ENCODE measurements around the gene CD200R1.

CD200R1 gene

GRCh38 chr3:112976953-112977352 lies 2.0 kb upstream of the CD200R1 start:
- no peaks in the 10 kb centered on the region for H3K9me2 ChIP-seq (replicated peaks; ENCODE audit: insufficient read depth, low read length)
- peaks cover 5% of the 10 kb centered on the region; the same call in 1 of the 2 replicates for H3F3A ChIP-seq (ENCODE audit: insufficient read depth)
- H3K9me3 ChIP-seq (ENCODE audit: insufficient read depth, low read length): no peaks in the 10 kb centered on the region
- no peak for TF ChIP-seq CTCF (IDR thresholded peaks at IDR 0.05; ENCODE audit: insufficient read depth, low read length, poor library complexity, severe bottlenecking)
- no peak for TF ChIP-seq EZH2phosphoT487 (conservative IDR thresholded peaks at IDR 0.05; ENCODE audit: low read length)
- no peaks in the 10 kb centered on the region; the same call in 1 of the 2 replicates for H3K79me2 ChIP-seq (ENCODE audit: insufficient read depth, low read length)
- no peaks in the 10 kb centered on the region for H3K36me3 ChIP-seq (ENCODE audit: low read length)
- H4K20me1 ChIP-seq (ENCODE audit: low read depth, low read length): no peaks in the 10 kb centered on the region
- H3K4me2 ChIP-seq (ENCODE audit: low read depth, low read length, poor library complexity, severe bottlenecking): peak overlapping the region; percentile 58
- no peak overlapping the region for H3K4me3 ChIP-seq (ENCODE audit: insufficient read depth, low read length, poor library complexity, severe bottlenecking)
- H3K27me3 ChIP-seq (ENCODE audit: low read length): no peaks in the 10 kb centered on the region
- peak overlapping the region; percentile 40; the same call in 1 of the 2 replicates for H3K27ac ChIP-seq (ENCODE audit: low read depth, low read length)
- H2AFZ ChIP-seq (ENCODE audit: low read depth, low read length, severe bottlenecking): no peak overlapping the region
- no peak overlapping the region for H3K9ac ChIP-seq (ENCODE audit: low read length)

GRCh38 chr3:112976001-112976400 lies 1.1 kb upstream of the CD200R1 start:
- Histone ChIP-seq H3K4me3 (ENCODE audit: insufficient read depth, low read length, poor library complexity, severe bottlenecking) (no peak overlapping the region), H3K27ac (ENCODE audit: low read depth, low read length) (peak overlapping the region; percentile 40; the same call in 1 of the 2 replicates), H3F3A (ENCODE audit: insufficient read depth) (peaks cover 5% of the 10 kb centered on the region; the same call in 1 of the 2 replicates)

GRCh38 chr3:112974178-112974517 lies 755 bp downstream of the CD200R1 start:
- H4K20me1 ChIP-seq (ENCODE audit: low read depth, low read length): no peaks in the 10 kb centered on the region
- peak overlapping the region; percentile 58 for H3K4me2 ChIP-seq (ENCODE audit: low read depth, low read length, poor library complexity, severe bottlenecking)
- H3K9ac ChIP-seq (ENCODE audit: low read length): peak overlapping the region; percentile 37
- H3K79me2 ChIP-seq (ENCODE audit: insufficient read depth, low read length): no peaks in the 10 kb centered on the region; the same call in 1 of the 2 replicates
- H3F3A ChIP-seq (ENCODE audit: insufficient read depth): peaks cover 5% of the 10 kb centered on the region; the same call in 1 of the 2 replicates
- peak overlapping the region; percentile 66 for H2AFZ ChIP-seq (ENCODE audit: low read depth, low read length, severe bottlenecking)
- peak overlapping the region; percentile 28 for H3K4me3 ChIP-seq (ENCODE audit: insufficient read depth, low read length, poor library complexity, severe bottlenecking)
- TF ChIP-seq EZH2phosphoT487 (conservative IDR thresholded peaks at IDR 0.05; ENCODE audit: low read length): no peak
- TF ChIP-seq CTCF (IDR thresholded peaks at IDR 0.05; ENCODE audit: insufficient read depth, low read length, poor library complexity, severe bottlenecking): no peak
- H3K9me3 ChIP-seq (ENCODE audit: insufficient read depth, low read length): no peaks in the 10 kb centered on the region
- H3K9me2 ChIP-seq (replicated peaks; ENCODE audit: insufficient read depth, low read length): no peaks in the 10 kb centered on the region
- peak overlapping the region; percentile 71 for H3K27ac ChIP-seq (ENCODE audit: low read depth, low read length)
- no peaks in the 10 kb centered on the region for H3K36me3 ChIP-seq (ENCODE audit: low read length)
- no peaks in the 10 kb centered on the region for H3K27me3 ChIP-seq (ENCODE audit: low read length)

More at GRCh38 chr3:112976001-112976400, 1.1 kb upstream of the CD200R1 start:
- Histone ChIP-seq H4K20me1 (ENCODE audit: low read depth, low read length) (no peaks in the 10 kb centered on the region), H3K36me3 (ENCODE audit: low read length) (no peaks in the 10 kb centered on the region), H3K27me3 (ENCODE audit: low read length) (no peaks in the 10 kb centered on the region), H3K9ac (ENCODE audit: low read length) (no peak overlapping the region), H3K9me3 (ENCODE audit: insufficient read depth, low read length) (no peaks in the 10 kb centered on the region), H2AFZ (ENCODE audit: low read depth, low read length, severe bottlenecking) (peak overlapping the region; percentile 12), H3K79me2 (ENCODE audit: insufficient read depth, low read length) (no peaks in the 10 kb centered on the region; the same call in 1 of the 2 replicates), H3K9me2 (replicated peaks; ENCODE audit: insufficient read depth, low read length) (no peaks in the 10 kb centered on the region), H3K4me2 (ENCODE audit: low read depth, low read length, poor library complexity, severe bottlenecking) (peak overlapping the region; percentile 58)
- TF ChIP-seq EZH2phosphoT487 (conservative IDR thresholded peaks at IDR 0.05; ENCODE audit: low read length) (no peak), CTCF (IDR thresholded peaks at IDR 0.05; ENCODE audit: insufficient read depth, low read length, poor library complexity, severe bottlenecking) (no peak)

Measured in SU-DHL-6 (cell line).